Stimulated activated CD4-positive, alpha-beta T cell treated with anti-CD3 and anti-CD28 coated beads, TNF-alpha, amount 100 ng/mL, for 1 hour (primary cell): ENCODE data around the gene STRBP.
"Not testable (repeated sequence)": the region's sequence is repeated elsewhere in the genome, so short reads cannot be mapped to it uniquely, and the experiment has no call there.

Experiments
- DNase-seq, 3 donors: peaks; one replicate each; pipeline ENCODE4 v3.0.0-alpha.2; 2020; ENCODE audit warnings: low read depth in 3 of 3, low spot score in 1 of 3

Gene STRBP

DNA sequence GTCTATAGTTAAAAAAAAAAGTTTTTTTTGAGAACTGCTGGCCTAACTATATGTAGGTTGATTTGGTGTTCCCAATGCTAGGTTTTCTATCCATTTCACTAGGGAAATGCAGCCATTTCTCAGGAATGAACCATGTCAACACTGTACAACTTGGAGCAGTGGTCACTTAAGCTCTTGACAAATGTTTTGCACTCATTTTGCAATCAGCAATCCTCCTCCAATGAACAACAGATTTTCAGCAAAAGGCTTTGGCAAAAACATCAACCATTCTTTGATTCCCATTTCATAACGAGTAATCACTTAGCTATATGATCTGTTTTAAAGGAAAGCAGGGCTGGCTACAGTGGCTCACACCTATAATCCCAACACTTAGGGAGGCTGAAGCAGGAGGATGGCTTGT, 17.9 kb downstream of the STRBP start:
- DNase-seq: no peak

DNA sequence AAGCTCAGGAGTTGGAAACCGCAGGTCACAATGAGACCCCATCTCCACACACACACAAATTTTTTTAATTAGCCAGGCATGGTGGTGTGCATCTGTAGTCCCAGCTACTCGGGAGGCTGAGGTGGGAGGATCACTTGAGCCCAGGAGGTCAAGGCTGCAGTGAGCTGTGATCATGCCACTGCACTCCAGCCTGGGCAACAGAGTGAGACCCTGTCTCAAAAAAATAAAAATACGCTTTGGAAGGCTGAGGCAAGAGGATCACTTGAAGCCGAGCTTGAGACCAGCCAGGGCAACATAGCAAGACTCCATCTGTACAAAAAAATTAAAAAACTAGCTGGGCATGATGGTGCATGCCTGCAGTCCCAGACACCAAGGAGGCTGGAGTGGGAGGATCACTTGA, 19.2 kb downstream of the STRBP start:
- DNase-seq: not testable (repeated sequence)

DNA sequence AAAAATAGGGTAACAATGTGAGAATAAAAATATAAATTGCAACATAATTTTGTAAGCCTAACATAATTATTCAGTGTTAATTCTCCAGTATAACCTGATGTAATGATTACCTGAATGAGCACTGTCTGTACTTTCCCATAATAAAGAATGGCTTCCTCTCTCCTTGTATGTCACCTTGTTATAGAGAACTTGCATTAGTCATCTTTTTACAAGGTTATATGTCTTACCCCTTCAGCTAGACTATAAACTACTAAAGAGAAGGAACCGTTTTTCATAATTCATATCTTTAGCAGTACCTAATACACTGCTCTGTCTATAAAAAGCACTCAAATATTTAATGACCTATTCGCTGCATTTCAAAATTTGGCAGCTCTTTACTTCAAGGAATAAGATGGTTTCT, 19.8 kb downstream of the STRBP start:
- no peak for DNase-seq

GRCh38 chr9:123246534-123246933, 21.9 kb downstream of the STRBP start:
- DNase-seq: no peak

- no peak for DNase-seq
Observed at GRCh38 chr9:123239726-123240125, 28.7 kb downstream of the STRBP start.

DNA sequence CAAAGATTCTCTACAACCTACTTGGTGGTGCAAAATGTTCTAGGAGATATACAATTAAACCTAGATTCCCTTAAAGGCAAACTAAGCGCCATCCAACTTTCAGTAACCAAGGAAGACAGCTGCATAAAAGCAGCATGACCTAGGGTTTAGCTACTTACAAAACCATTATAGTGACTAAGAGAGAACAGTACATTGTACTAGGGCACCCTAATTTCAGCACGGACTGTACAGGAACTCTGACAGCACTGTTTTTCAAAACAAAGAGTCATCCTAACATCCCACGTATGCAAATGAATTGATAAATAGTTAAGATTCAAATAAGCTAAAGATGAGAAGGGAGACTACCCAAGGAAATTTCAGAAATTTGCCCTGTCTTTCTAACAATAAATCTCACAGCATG, 30.0 kb downstream of the STRBP start:
- DNase-seq: no peak

DNA sequence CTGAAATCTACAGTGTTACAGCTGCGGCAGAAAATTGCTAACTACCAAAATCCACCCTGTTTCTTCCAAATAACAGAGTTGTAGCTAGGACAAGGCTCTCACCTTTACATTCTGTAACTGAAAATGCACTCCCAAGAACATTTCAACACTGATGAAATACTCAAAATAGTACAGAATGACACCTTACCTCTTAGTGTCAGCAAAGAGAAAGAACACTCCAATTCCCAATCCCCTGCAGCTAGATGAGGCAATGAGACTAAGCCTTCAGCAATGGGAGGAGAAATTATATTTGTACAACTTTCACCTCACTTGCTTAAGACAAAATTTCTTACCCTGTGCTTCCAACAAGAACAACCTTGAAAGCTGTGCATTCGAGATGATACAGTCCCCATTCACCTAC, 31.2 kb downstream of the STRBP start:
- no peak for DNase-seq

DNA sequence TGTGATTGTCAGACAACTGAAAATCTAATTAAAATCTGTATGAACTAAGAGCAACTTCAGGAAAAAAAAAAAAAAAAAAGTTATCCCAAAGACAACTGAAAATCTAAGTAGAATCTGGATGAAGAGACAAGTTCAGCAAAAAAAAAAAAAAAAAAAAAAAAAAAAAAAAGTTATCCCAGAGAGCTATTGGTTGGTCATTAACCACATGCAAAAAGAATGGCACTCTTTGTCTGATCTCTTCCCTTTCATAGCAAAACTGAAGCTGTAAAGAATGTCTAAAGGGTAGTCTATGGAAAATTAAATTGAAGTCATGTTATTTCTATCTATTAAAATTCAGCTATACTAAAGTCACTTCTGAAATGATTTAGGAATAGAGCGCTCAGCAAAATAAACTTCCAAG, 32.9 kb downstream of the STRBP start:
- DNase-seq: no peak

GRCh38 chr9:123234853-123235252, 33.5 kb downstream of the STRBP start:
- no peak for DNase-seq

- no peak for DNase-seq
Observed at GRCh38 chr9:123232332-123232731, 36.1 kb downstream of the STRBP start.

GRCh38 chr9:123231421-123231820, 37.0 kb downstream of the STRBP start:
- no peak for DNase-seq

DNA sequence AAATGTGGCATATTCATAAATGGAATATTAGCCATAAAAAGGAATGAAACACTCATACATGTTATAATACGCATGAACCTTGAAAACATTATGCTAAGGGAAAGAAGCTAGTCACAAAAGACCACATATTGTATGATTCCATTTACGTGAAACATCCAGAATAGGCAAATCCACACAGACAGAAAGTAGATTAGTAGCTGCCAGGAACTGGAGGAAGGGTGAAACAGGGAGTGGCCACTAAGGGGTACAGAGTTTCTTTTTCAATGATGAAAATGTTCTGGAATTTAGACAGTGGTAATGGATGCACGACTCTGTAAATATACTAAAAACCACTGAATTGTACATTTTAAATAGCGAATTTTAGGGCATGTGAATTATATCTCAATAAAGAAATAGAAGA, 39.4 kb downstream of the STRBP start:
- no peak for DNase-seq

DNA sequence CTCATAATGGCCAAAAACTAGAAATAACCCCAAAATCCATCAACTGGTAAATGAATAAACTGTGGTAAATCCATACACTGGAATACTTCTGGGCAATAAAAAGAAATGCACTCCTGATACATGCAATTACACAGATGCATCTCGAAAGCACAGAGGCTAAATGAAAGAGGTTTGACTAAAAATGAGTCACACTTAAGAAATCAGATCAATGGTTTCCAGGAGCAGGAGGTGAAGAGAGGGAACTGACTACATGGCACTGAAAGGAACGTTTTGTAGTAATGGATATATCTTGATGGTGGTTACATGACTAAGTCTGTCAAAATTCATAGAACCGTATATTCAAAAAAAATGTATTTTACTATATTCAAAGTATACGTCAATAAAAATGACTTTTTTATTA, 42.4 kb downstream of the STRBP start:
- DNase-seq: no peak

DNA sequence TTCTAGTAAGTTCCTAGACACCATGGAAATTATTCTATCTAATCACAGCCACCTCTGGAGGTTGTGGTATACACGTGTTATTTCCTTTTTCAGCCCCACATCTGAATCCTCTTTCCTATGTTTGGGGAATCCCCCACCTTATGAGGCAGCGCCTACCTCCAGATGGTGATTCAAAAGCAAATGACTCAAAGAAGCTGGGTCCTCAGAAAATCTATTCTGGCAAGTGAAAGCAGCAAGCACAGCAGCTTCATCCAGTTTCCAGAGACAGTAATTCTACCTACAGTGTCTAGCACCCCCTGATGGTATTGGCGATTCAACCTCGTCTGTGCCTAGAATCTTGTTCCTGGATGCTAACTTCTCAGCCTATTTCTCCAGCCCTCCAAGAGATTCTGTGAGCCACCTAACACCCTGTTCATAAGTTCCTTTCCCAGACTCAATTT, 43.0 kb downstream of the STRBP start:
- peak; percentile 8 to 32 (median 26) for DNase-seq

GRCh38 chr9:123220127-123220526, 48.3 kb downstream of the STRBP start:
- no peak for DNase-seq

DNA sequence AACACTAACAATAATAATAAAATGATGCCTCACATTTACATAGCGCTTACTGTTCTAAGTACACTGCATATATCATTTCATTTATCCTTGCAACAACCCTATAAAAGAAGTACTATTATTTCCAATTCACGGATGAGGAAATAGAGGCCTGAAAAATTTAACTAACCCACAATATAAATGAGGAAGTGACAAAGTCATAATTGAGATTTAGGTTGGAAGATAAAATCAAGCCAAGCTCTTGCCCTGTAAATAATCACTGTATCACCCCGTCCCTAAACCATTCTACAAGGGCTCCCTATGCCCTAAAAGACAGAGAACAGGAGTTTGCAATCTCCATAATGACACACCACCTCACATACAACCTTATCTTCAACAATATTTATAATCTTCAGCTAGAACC, 49.6 kb downstream of the STRBP start:
- DNase-seq: no peak

DNA sequence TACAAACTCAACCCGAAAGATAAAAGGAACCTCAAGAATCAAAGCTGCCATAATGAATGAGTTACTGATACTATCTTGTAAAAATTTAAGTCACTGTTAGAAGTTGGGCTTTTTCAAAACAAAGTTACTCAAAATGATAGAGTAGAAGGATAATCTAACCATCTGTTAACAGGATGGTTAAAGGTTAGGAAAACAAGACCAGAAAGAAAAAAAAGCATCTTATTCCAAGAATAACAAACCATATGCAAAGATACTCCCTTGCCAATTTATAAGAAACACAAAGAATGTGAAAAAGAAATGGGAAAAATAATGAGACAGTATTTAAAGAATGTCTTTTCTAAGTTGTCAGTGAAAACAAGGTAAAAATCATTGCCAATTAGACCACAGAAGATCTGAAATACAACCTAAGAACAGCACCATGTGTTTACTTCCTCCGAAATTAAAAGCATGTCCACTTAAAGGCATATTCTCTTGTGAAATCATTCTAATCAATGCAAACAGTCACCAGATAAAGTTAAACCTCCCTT, 51.2 kb downstream of the STRBP start:
- DNase-seq: no peak

DNA sequence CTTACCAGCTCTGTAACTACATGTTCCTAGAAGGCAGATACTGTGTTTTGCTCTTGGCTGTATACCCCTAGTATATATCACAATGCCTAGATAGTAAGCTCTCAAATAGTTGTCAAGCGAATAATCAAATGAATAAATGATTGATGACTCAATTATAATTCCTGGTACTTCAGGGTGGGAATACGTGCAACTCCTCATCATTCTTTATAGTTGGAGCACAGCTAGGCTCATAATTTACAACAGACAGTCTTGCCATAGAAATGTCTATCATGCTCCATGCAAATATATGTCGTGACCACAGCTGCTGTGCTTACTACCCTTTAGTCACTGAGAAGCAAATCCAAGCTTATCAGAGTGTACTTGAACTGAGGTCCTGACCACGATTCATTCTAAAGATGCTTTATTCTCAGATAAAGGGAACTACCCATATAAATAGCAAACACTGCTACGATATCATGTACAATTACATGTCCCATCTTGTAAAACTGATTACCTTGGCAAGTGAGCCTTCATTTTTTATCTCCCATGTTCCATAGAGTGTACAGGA, 52.1 kb downstream of the STRBP start:
- no peak for DNase-seq

DNA sequence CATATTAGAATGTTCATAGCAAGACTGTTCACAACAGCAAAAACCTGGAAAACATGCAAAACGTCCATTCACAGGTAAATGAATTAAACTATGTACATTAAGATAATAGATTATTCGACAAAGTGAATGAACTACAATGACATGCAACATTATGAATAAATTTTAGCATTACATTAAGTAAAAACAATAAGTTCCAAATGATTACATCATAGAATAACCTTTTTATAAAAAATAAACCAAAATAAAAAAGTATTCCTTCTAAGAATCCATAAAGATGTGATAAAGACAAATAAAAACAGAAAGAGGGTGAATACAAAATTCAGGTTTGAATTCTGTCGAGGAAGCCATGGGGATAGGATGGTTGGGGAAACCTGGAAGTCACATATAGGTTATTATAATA, 57.3 kb downstream of the STRBP start:
- no peak for DNase-seq

DNA sequence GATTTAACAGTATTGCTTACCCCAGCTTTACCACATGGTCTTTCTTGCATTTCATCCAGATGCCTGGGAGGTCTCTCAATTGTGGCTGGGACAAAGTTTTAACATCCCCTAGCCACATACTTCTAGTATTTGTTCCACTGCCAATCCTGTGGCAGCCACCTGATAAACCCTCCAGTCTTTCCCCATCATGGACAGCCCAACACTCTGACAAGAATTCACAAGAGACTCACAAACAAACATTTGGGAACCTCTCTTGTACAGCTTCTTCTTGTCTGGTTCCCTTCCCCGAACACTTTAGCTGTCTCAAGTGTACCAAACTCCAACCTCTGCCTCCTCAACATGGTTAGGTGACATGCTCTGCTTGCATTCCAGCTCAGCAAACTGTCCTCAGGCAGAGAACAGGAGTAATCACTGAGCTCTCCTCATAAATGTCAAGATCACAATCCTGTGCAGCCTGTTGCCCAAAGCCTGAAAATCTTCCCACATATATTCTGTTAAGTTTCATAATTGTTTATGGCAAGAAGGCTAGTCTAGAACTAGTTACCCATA, 59.7 kb downstream of the STRBP start:
- no peak for DNase-seq

DNA sequence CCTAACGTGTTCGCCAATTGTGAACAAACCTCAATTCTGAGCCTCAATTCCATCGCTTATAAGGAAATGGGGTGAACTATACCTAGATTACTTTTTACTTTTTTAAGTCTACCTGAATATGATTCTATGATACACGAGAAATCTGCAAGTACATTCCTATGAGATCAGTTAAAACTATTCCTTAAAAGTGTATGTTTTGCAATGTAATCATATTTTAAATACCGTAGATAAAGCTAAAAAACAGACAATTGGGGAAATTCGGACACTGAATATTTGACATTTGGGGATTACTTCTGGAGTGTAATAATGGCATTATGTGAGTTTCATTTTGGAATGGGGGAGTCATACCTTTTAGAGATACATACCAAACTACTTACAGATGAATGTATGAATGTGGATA, 62.3 kb downstream of the STRBP start:
- DNase-seq: no peak

- no peak for DNase-seq
Observed at GRCh38 chr9:123201083-123201482, 67.3 kb downstream of the STRBP start.

DNA sequence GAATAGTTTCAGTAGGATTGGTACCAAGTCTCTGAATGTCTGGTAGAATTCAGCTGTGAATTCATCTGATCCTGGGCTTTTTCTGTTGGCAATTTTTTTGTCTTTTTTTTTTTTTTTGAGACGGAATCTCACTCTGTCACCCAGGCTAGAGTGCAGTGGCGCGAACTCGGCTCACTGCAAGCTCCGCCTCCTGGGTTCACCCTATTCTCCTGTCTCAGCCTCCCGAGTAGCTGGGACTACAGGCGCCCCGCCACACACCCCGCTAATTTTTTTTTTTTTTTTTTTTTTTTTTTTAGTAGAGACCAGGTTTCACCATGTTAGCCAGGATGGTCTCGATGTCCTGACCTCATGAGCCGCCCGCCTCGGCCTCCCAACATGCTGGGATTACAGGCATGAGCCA, 67.9 kb downstream of the STRBP start:
- not testable (repeated sequence) for DNase-seq
